GM23338 (cell line): ENCODE measurements around the gene MPP2.

Source experiments
- EZH2 ChIP-seq: fragments of 200-600 bp; sonication (generic); IDR thresholded peaks from one replicate; pipeline ENCODE4 v1.8.0; 2017; ENCODE audit warnings: antibody characterized with exemption, mild to moderate bottlenecking, low read depth; ENCODE audit not compliant: unreplicated experiment
- EZH2phosphoT487 ChIP-seq: fragments of 200-600 bp; sonication (generic); IDR thresholded peaks from one replicate; pipeline ENCODE4 v1.8.1; 2018; ENCODE audit warnings: antibody characterized with exemption; ENCODE audit not compliant: unreplicated experiment
- JUNB ChIP-seq: IDR thresholded peaks from one replicate; pipeline ENCODE4 v1.6.1; 2016; ENCODE audit warnings: antibody characterized with exemption; ENCODE audit not compliant: unreplicated experiment
- POLR2AphosphoS5 ChIP-seq: IDR thresholded peaks from 2 replicates; pipeline ENCODE4 v1.6.1; 2016; ENCODE audit warnings: antibody characterized with exemption, low read depth
- REST ChIP-seq: IDR thresholded peaks from one replicate; pipeline ENCODE4 v1.6.1; 2018; ENCODE audit warnings: antibody characterized with exemption; ENCODE audit not compliant: unreplicated experiment
- STAT1 ChIP-seq: IDR thresholded peaks from one replicate; pipeline ENCODE4 v1.6.1; 2016; ENCODE audit warnings: antibody characterized with exemption; ENCODE audit not compliant: unreplicated experiment
- TF ChIP-seq, protein P1 (sequence below), 2 experiments: fragments of 200-600 bp in 1 of 2; sonication (generic) in 1 of 2; conservative IDR thresholded peaks; 2 replicates each; pipeline versions ENCODE4 v1.5.1 to v1.6.1; 2016 to 2017; ENCODE audit warnings: antibody characterized with exemption in 2 of 2, low read depth in 2 of 2, mild to moderate bottlenecking in 2 of 2, moderate library complexity in 1 of 2

GRCh38 chr17:43861960-43862359 lies 45.4 kb downstream of the MPP2 start:
- TF ChIP-seq, protein P1, sequence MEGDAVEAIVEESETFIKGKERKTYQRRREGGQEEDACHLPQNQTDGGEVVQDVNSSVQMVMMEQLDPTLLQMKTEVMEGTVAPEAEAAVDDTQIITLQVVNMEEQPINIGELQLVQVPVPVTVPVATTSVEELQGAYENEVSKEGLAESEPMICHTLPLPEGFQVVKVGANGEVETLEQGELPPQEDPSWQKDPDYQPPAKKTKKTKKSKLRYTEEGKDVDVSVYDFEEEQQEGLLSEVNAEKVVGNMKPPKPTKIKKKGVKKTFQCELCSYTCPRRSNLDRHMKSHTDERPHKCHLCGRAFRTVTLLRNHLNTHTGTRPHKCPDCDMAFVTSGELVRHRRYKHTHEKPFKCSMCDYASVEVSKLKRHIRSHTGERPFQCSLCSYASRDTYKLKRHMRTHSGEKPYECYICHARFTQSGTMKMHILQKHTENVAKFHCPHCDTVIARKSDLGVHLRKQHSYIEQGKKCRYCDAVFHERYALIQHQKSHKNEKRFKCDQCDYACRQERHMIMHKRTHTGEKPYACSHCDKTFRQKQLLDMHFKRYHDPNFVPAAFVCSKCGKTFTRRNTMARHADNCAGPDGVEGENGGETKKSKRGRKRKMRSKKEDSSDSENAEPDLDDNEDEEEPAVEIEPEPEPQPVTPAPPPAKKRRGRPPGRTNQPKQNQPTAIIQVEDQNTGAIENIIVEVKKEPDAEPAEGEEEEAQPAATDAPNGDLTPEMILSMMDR (conservative IDR thresholded peaks at IDR 0.05; ENCODE audit: low read depth in 2 of 2): no peak
- no peak for TF ChIP-seq STAT1
- no peak for TF ChIP-seq POLR2AphosphoS5
- no peak for TF ChIP-seq EZH2
- no peak for TF ChIP-seq JUNB
- TF ChIP-seq EZH2phosphoT487: no peak
- no peak for TF ChIP-seq REST
